Right ventricle myocardium inferior (tissue), 1 donor: ENCODE results near the gene VSTM2A. TPM values are rescaled to one million over a fixed set of nuclear protein-coding genes. Genes with fewer than 3 reads are reported as not detected.

Experiments used
- ATAC-seq: fragments of 200-7000 bp; cut with Tn5 transposase; one replicate; pipeline ENCODE4 v1.9.1; 2020; ENCODE audit warnings: mild to moderate bottlenecking, moderate library complexity
- DNase-seq: peaks from one replicate; pipeline ENCODE4 v3.0.0; 2021; ENCODE audit errors: missing footprints
- intact Hi-C: fragments of 100-400 bp; cut with DNase I; formaldehyde crosslinking; loops from one replicate; pipeline ENCODE4 v1.11.0; 2022
- total RNA-seq: library from RNA; stranded (reverse); fragmentation: NEBNext Ultra II Directional; extraction: Animal tissue kit (Norgen Biotek cat#: 25700); gene quantifications from one replicate; pipeline ENCODE4 v1.2.1, GENCODE V29; 2021
- donor health status: DM: no; HTN: yes; CAD: no; lungs with severe emphysema.

The VSTM2A gene
- total RNA-seq, 1 donor from 2014 or later = not detected

GRCh38 chr7:54591404-54592386 is 49.5 kb downstream of the VSTM2A start:
- intact Hi-C loops = no loop called here
- DNase-seq = no peak

GRCh38 chr7:54596747-54597146 is 54.6 kb downstream of the VSTM2A start:
- ATAC-seq (no peak), DNase-seq (no peak)
- intact Hi-C loops = no loop called here

More at GRCh38 chr7:54591404-54592386, 49.5 kb downstream of the VSTM2A start:
- ATAC-seq = no peak

- intact Hi-C loops = no loop called here
- ATAC-seq (no peak), DNase-seq (no peak)
Measured at GRCh38 chr7:54615537-54615936, 73.4 kb downstream of the VSTM2A start.

Other genes starting within 250 kb of the VSTM2A start
- 103 TPM for gene SEC61G, start 216.8 kb downstream of the VSTM2A start, total RNA-seq